MV-4-11 (cell line): ENCODE data around the gene SPINK14.

Source experiments
- DNase-seq: peaks from one replicate; lab custom pipeline; 2025; lab: John Stamatoyannopoulos, UW

SPINK14 gene, protein sequence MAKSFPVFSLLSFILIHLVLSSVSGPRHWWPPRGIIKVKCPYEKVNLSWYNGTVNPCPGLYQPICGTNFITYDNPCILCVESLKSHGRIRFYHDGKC

DNA sequence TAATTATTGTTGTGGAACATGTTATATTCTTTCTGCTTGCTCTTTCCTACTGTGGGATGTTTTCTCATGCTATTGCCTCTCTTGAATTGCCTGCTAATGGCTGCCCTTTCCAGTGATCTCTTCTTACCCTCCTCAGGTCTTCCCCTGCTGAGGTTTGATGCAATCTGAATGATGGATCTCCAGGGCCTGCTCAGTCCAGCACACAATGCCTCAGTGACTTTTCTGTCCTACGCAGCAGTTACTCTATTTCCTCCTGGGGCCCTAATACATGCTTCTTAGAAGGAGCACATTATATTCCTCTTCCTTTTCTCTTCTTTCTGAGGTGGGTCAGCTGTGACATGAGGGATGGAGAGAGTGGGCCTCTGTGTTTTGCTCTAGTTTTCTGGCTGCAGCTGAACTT is at the start of gene SPINK14:
SPINK14 (plus strand) TSS at position 301 of the 400 bp plus-strand sequence. CDS start 1,187 bp downstream, outside the sequence.
- DNase-seq, result no peak

GRCh38 chr5:148120317-148120716 is 48.0 kb upstream of the SPINK14 start:
- DNase-seq, result no peak

GRCh38 chr5:148125641-148126040 is 42.7 kb upstream of the SPINK14 start:
- no peak for DNase-seq

GRCh38 chr5:148135091-148136048 is 33.0 kb upstream of the SPINK14 start:
- no peak for DNase-seq

DNA sequence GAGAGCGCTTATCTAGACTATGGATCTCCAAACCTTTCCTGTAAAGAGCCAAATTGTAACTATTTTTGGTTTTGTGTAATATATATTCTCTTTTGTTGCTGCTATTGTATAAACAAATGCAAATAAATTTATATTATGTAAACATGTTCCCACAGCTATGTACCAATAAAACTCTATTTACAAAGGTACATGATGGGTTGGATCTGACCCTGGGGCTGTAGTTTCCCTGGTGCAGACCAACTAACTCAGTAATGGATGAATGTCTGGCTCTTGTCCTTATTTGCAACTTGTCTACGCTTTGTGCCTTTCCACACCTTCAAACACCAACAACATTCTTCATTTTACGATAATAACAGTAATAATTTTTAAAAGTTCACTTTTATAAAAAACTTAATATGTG is 27.5 kb upstream of the SPINK14 start:
- no peak for DNase-seq

- DNase-seq, result no peak
Observed at GRCh38 chr5:148141645-148142044, 26.7 kb upstream of the SPINK14 start.

GRCh38 chr5:148145916-148146315 is 22.4 kb upstream of the SPINK14 start:
- DNase-seq, result no peak

GRCh38 chr5:148146487-148146886 is 21.9 kb upstream of the SPINK14 start:
- no peak for DNase-seq

GRCh38 chr5:148147415-148147814 is 20.9 kb upstream of the SPINK14 start:
- DNase-seq, result no peak

- no peak for DNase-seq
Observed at GRCh38 chr5:148151872-148152271, 16.5 kb upstream of the SPINK14 start.

DNA sequence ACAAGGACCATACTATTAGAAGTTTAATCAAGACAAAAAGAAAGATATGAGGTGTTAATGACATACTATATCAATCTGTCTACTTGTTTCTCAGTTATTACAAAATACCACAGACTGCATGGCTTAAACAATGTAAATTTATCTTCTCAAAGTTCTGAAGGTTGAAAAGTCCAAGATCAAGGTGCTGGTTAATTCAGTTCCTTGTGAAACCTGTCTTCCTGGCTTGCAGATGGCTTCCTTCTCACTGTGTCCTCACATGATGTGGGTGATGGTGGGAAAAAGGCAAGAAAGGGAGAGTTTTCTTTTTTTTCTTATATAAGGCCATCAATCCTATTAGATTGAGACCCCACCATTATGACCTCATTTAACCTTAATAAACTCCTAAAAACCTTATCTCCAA is 15.6 kb upstream of the SPINK14 start:
- no peak for DNase-seq

- no peak for DNase-seq
Observed at GRCh38 chr5:148156609-148157008, 11.7 kb upstream of the SPINK14 start.

DNA sequence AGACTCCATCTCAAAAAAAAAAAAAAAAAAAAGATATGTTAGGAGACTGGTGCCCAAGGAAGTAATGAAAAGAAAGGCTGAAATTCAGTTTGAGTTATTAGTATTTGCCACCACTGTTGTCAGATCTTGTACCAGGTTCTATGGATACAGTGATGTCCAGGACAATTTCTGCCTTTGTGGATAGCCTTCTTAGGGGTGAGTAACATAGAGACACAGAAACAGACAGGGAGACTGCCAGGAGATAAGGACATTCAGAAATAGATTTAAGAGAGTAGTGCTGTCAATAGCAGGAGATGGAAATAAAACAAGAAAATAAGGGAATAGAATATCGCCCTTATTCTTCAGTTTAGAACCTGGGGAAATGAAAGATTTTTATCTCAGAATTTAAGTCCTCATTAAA is 6.3 kb upstream of the SPINK14 start:
- DNase-seq, result no peak

DNA sequence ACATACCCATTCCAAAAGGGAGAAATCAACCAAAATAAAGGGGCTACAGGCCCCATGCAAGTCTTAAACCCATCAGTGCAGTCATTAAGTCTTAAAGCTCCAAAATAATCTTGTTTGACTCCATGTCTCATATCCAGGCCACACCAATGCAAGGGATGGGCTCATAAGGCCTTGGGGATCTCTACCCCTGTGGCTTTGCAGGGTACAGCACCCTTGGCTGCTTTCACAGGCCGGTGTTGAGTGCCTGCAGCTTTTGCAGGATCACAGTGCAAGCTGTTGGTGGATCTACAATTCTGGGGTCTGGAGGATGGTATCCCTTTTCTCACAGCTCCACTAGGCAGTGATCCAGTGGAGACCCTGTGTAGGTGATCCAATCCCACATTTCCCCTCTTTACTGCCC is 5.0 kb upstream of the SPINK14 start:
- no peak for DNase-seq

- no peak for DNase-seq
Observed at GRCh38 chr5:148166550-148167283, 1.6 kb upstream of the SPINK14 start.

GRCh38 chr5:148172377-148172776 is 4.0 kb downstream of the SPINK14 start:
- no peak for DNase-seq

- DNase-seq, result no peak
Observed at GRCh38 chr5:148176480-148176879, 8.1 kb downstream of the SPINK14 start.

- DNase-seq, result no peak
Observed at GRCh38 chr5:148177207-148177606, 8.9 kb downstream of the SPINK14 start.

DNA sequence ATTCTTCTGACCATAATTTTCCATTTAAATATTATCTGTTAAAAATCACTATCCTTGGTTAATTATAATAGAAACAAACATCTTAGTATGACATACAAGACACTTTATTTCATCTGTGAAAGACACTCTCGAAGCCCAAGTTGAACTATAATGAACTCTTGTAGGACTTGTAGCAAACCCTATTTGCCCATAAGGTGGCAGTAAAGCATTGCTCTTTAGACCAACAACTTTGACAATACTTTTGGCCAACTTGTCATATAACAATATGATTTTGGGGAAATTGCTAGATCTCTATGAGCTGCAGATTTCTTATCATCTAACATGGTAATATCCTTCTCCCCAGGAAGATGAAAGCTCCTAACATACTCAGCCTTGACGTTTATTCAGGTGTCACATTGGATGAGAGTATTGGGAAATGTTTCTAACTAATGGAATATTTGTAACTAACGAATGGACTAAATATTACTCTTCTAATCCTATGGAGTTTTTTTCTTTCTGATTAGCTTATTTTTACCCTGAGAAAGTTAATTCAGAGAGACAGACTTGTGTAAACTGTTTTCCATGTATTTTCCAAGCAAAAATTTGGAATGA is 11.0 kb downstream of the SPINK14 start:
- peak; percentile 51 for DNase-seq

DNA sequence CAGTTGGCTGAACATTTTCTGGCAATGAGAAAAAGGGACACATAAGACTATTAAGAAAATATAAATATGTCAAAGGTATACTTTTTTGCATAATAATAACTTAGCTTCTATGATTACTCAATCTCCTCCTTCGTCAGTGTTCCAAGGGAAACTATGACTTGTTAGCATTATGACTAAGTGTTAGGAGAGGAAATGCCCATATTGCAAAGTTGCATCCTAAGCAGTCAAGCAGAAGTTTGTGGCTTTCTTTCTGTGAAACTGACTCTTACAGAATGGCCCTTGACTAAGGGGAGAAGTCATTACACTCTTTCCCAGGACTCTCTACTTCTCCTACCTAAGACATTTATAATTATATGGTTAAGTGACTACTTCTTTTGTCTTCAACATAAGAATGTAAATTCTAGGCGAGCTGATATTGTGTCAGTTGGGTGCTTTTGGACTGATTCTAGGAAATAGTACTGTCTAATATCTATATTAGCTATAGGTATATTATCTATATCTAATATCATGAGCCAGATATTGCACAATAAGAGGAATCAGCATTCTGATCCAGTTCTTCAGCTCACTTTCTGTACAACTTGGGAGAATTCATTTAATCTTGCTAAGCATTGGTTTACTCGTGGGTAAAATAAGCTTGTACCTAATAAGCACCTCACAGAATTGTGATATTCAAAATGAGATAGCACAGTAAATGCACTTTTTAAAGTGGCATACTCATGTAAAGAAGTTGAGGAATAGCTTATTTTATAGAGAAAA is 18.1 kb downstream of the SPINK14 start:
- peak; percentile 95 for DNase-seq

- DNase-seq, result no peak
Observed at GRCh38 chr5:148191010-148191409, 22.7 kb downstream of the SPINK14 start.

DNA sequence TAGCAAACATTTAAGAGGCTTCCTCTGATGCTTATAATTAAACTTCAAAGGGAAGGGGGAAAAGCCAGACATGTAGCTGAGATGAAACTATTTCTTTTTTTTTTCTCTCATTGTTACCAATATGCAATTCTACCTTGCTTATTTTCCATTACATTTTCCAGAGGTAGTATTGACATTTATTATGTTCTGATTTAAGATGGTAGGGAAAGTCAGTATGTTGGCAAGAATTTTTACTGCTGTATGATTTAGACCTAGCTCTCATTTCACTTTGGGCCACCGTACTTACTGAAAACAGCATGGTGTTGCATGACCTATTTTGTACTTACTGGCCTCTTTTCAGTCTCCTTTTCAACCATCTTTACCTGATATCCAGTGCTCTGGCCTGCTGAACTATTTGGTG is 24.9 kb downstream of the SPINK14 start:
- DNase-seq, result no peak
